ENCODE results near the gene HOXA9. TPM values are rescaled to one million over a fixed set of nuclear protein-coding genes. Genes with fewer than 3 reads are reported as not detected.

The HOXA9 gene
- total and polyA plus RNA-seq, 2 experiments from 2014 or later, result not detected

GRCh38 chr7:27207348-27207985 is 42.1 kb upstream of the HOXA9 start:
- H3K4me1 ChIP-seq (ENCODE audit: low read depth), result peaks cover 4% of the 10 kb centered on the region
- no peaks in the 10 kb centered on the region for H3K9me3 ChIP-seq (ENCODE audit: low read depth)
- peaks cover 100% of the 10 kb centered on the region for H3K27me3 ChIP-seq
- DNase-seq (ENCODE audit: low read depth in 1 of 2, low spot score in 1 of 2), result no peak
- H3K27ac ChIP-seq, result no peak overlapping the region
- H3K4me3 ChIP-seq, result no peak overlapping the region
- H3K36me3 ChIP-seq, result no peaks in the 10 kb centered on the region
- no peak for TF ChIP-seq CTCF (IDR thresholded peaks at IDR 0.05; ENCODE audit: low read depth, low read length)

GRCh38 chr7:27205325-27206280 is 40.3 kb upstream of the HOXA9 start:
- Histone ChIP-seq H3K4me1 (ENCODE audit: low read depth) (no peaks in the 10 kb centered on the region), H3K36me3 (no peaks in the 10 kb centered on the region), H3K27me3 (peaks cover 100% of the 10 kb centered on the region), H3K4me3 (no peak overlapping the region), H3K9me3 (ENCODE audit: low read depth) (no peaks in the 10 kb centered on the region), H3K27ac (no peak overlapping the region)
- no peak for TF ChIP-seq CTCF (IDR thresholded peaks at IDR 0.05; ENCODE audit: low read depth, low read length)
- DNase-seq (ENCODE audit: low read depth in 1 of 2, low spot score in 1 of 2), result no peak

- no peak for TF ChIP-seq CTCF (IDR thresholded peaks at IDR 0.05; ENCODE audit: low read depth, low read length)
- no peaks in the 10 kb centered on the region for H3K36me3 ChIP-seq
- no peak overlapping the region for H3K4me3 ChIP-seq
- peaks cover 100% of the 10 kb centered on the region for H3K27me3 ChIP-seq
- no peaks in the 10 kb centered on the region for H3K9me3 ChIP-seq (ENCODE audit: low read depth)
- DNase-seq (ENCODE audit: low read depth in 1 of 2, low spot score in 1 of 2), result no peak
- H3K4me1 ChIP-seq (ENCODE audit: low read depth), result no peaks in the 10 kb centered on the region
- H3K27ac ChIP-seq, result no peak overlapping the region
Measured at GRCh38 chr7:27204851-27205322, 39.5 kb upstream of the HOXA9 start.

GRCh38 chr7:27203964-27204594 is 38.7 kb upstream of the HOXA9 start:
- H3K36me3 ChIP-seq, result no peaks in the 10 kb centered on the region
- no peaks in the 10 kb centered on the region for H3K4me1 ChIP-seq (ENCODE audit: low read depth)
- H3K4me3 ChIP-seq, result no peak overlapping the region
- DNase-seq (ENCODE audit: low read depth in 1 of 2, low spot score in 1 of 2), result no peak
- no peak for TF ChIP-seq CTCF (IDR thresholded peaks at IDR 0.05; ENCODE audit: low read depth, low read length)
- H3K27ac ChIP-seq, result no peak overlapping the region
- peaks cover 98% of the 10 kb centered on the region for H3K27me3 ChIP-seq
- no peaks in the 10 kb centered on the region for H3K9me3 ChIP-seq (ENCODE audit: low read depth)

GRCh38 chr7:27203365-27203953 is 38.1 kb upstream of the HOXA9 start:
- Histone ChIP-seq H3K9me3 (ENCODE audit: low read depth) (no peaks in the 10 kb centered on the region), H3K27me3 (peaks cover 98% of the 10 kb centered on the region), H3K36me3 (no peaks in the 10 kb centered on the region), H3K4me3 (no peak overlapping the region), H3K27ac (no peak overlapping the region), H3K4me1 (ENCODE audit: low read depth) (no peaks in the 10 kb centered on the region)
- no peak for DNase-seq (ENCODE audit: low read depth in 1 of 2, low spot score in 1 of 2)
- no peak for TF ChIP-seq CTCF (IDR thresholded peaks at IDR 0.05; ENCODE audit: low read depth, low read length)
